Vagina (tissue), 2 donors: ENCODE results near the gene GJA5. TPM values are rescaled to one million over a fixed set of nuclear protein-coding genes. Genes with fewer than 3 reads are reported as not detected.

Experiments
- DNase-seq, 2 donors: peaks; one replicate each; pipeline ENCODE4 v3.0.0-alpha.2; 2017; ENCODE audit errors: extremely low spot score in 2 of 2
- H3K27ac ChIP-seq: fragments of 200-600 bp; sonication (generic); one replicate; pipeline ENCODE4 v1.5.1; 2019
- H3K27me3 ChIP-seq: fragments of 200-600 bp; sonication (generic); one replicate; pipeline ENCODE4 v1.5.1; 2019
- H3K36me3 ChIP-seq, 2 donors: fragments of 200-600 bp; sonication (generic); one replicate each; pipeline ENCODE4 v1.5.1; 2017 to 2019
- H3K4me1 ChIP-seq: fragments of 200-600 bp; sonication (generic); one replicate; pipeline ENCODE4 v1.5.1; 2019
- H3K4me3 ChIP-seq, 2 donors: fragments of 200-600 bp; sonication (generic); 1 replicate in 1 of 2; 2 replicates in 1 of 2; pipeline ENCODE4 v1.5.1; 2016 to 2019
- H3K9me3 ChIP-seq: fragments of 200-600 bp; sonication (generic); one replicate; pipeline ENCODE4 v1.5.1; 2019
- POLR2A ChIP-seq, 2 donors: fragments of 450-650 bp; IDR thresholded peaks; one replicate each; pipeline ENCODE4 v1.6.1; 2017; ENCODE audit warnings: antibody characterized with exemption in 2 of 2, mild to moderate bottlenecking in 2 of 2, moderate library complexity in 2 of 2
- POLR2AphosphoS5 ChIP-seq, 2 donors: sonication (generic); formaldehyde crosslinking; IDR thresholded peaks; one replicate each; pipeline ENCODE4 v1.9.0; 2017; ENCODE audit warnings: antibody characterized with exemption in 2 of 2, mild to moderate bottlenecking in 2 of 2, low read depth in 1 of 2; ENCODE audit not compliant: insufficient read depth in 1 of 2
- intact Hi-C: fragments of 100-400 bp; cut with DNase I; formaldehyde crosslinking; loops from one replicate; pipeline ENCODE4 v1.15.1; 2023
- total RNA-seq: library from RNA; depleted of rRNA; stranded (reverse); fragments of >200 nt; gene quantifications from one replicate; pipeline ENCODE4 v1.2.3, GENCODE V29; 2016
- TF ChIP-seq, protein P1 (sequence below), 3 experiments: fragments of 450-650 bp in 2 of 3; fragments of 200-600 bp in 1 of 3; sonication (generic) in 1 of 3; IDR thresholded peaks; one replicate each; pipeline ENCODE4 v1.5.1; 2017 to 2019; ENCODE audit warnings: antibody characterized with exemption in 3 of 3, mild to moderate bottlenecking in 2 of 3, moderate library complexity in 2 of 3

GJA5 gene
- total RNA-seq, 1 donor from 2014 or later = 11.5 TPM

DNA sequence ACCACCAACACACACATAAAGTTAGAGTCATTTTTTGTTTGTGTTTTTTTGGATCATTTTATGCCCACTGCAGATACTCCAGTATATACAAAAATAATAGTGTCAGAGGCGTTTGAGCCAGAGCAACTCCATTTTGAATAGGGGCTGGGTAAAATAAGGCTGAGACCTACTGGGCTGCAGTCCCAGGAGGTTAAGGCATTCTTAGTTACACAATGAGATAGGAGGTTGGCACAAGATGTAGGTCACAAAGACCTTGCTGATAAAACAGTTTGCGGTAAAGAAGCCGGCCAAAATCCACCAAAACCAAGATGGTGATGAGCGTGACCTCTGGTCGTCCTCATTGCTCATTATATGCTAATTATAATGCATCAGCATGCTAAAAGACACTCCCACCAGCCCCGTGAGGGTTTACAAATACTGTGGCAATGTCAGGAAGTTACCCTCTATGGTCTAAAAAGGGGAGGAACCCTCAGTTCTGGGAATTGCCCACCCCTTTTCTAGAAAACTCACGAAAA is 40.6 kb downstream of the GJA5 start:
- TF ChIP-seq, protein P1, sequence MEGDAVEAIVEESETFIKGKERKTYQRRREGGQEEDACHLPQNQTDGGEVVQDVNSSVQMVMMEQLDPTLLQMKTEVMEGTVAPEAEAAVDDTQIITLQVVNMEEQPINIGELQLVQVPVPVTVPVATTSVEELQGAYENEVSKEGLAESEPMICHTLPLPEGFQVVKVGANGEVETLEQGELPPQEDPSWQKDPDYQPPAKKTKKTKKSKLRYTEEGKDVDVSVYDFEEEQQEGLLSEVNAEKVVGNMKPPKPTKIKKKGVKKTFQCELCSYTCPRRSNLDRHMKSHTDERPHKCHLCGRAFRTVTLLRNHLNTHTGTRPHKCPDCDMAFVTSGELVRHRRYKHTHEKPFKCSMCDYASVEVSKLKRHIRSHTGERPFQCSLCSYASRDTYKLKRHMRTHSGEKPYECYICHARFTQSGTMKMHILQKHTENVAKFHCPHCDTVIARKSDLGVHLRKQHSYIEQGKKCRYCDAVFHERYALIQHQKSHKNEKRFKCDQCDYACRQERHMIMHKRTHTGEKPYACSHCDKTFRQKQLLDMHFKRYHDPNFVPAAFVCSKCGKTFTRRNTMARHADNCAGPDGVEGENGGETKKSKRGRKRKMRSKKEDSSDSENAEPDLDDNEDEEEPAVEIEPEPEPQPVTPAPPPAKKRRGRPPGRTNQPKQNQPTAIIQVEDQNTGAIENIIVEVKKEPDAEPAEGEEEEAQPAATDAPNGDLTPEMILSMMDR (IDR thresholded peaks at IDR 0.05) = no peak
- no peak for TF ChIP-seq POLR2A (IDR thresholded peaks at IDR 0.05)
- TF ChIP-seq POLR2AphosphoS5 (IDR thresholded peaks at IDR 0.05; ENCODE audit: insufficient read depth in 1 of 2, low read depth in 1 of 2) = no peak
- Histone ChIP-seq H3K9me3 (no peaks in the 10 kb centered on the region), H3K27me3 (no peaks in the 10 kb centered on the region), H3K4me1 (no peaks in the 10 kb centered on the region), H3K27ac (no peak overlapping the region), H3K4me3 (no peak overlapping the region), H3K36me3 (no peaks in the 10 kb centered on the region)
- no peak for DNase-seq
- intact Hi-C loops = loop anchor here (5.0 kb wide), 1 partner anchor 173 kb away; no protein-coding TSS in a partner anchor

DNA sequence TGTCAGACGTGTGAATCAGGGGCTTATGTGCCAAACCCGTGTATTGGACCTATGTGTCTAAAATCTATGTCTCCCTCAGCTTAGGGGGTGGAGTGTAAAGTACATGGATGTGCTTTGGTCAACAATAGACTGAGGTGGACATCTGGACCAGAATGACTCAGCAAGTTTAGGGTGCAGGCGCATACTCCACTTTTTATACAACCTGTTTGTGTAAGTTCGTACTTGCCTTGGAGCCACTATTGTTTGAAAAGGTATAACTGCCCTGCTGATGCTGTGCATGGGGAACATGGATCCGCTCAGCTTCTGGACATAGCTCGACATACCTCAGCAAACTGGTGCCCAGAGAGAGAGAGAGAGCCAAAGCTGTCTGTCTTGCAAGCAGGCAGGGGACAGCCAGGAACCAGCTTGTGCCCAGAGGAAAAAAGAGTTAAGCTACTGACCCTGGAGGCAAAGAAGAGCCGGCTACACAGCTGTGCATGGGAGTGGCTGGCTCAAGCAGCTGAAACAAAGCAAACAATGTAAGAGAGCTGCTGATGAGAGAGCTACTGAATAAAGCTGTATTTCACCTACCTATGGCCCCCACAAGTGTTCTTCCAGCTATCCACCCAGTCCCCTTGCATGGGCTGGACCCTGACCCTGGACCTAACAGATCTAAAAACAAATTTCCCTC is 41.2 kb downstream of the GJA5 start:
- TF ChIP-seq, protein P1 (IDR thresholded peaks at IDR 0.05) = no peak
- TF ChIP-seq POLR2A (IDR thresholded peaks at IDR 0.05) (no peak), POLR2AphosphoS5 (IDR thresholded peaks at IDR 0.05; ENCODE audit: insufficient read depth in 1 of 2, low read depth in 1 of 2) (no peak)
- H3K27me3 ChIP-seq = no peaks in the 10 kb centered on the region
- DNase-seq = no peak
- no peaks in the 10 kb centered on the region for H3K4me1 ChIP-seq
- no peaks in the 10 kb centered on the region for H3K9me3 ChIP-seq
- H3K4me3 ChIP-seq = no peak overlapping the region
- intact Hi-C loops = no loop called here
- no peaks in the 10 kb centered on the region for H3K36me3 ChIP-seq
- H3K27ac ChIP-seq = no peak overlapping the region

DNA sequence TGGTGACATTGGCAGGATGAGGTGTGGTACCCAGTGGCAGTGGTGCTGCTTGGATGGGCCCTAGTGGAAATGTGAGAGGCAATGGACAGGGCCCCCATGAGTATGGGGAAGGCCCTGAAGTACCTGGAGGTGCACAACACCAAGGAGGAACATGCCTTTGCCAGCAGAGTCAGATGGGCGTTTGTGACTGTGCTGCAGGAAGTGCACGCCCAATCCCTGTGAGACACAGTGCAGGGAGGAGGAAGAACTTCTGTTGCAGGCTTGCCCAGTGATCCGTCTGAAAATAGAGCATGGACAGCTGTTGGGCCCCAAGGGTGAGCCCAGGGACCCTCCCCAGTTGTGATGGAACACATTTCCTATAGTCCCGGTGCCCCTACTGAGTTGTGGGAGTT is 42.7 kb downstream of the GJA5 start:
- no peaks in the 10 kb centered on the region for H3K36me3 ChIP-seq
- no peak for DNase-seq
- no peaks in the 10 kb centered on the region for H3K9me3 ChIP-seq
- intact Hi-C loops = no loop called here
- H3K4me3 ChIP-seq = no peak overlapping the region
- TF ChIP-seq POLR2A (IDR thresholded peaks at IDR 0.05) (no peak), POLR2AphosphoS5 (IDR thresholded peaks at IDR 0.05; ENCODE audit: insufficient read depth in 1 of 2, low read depth in 1 of 2) (no peak)
- TF ChIP-seq, protein P1 (IDR thresholded peaks at IDR 0.05) = no peak
- H3K27me3 ChIP-seq = no peaks in the 10 kb centered on the region
- H3K4me1 ChIP-seq = no peaks in the 10 kb centered on the region
- no peak overlapping the region for H3K27ac ChIP-seq

DNA sequence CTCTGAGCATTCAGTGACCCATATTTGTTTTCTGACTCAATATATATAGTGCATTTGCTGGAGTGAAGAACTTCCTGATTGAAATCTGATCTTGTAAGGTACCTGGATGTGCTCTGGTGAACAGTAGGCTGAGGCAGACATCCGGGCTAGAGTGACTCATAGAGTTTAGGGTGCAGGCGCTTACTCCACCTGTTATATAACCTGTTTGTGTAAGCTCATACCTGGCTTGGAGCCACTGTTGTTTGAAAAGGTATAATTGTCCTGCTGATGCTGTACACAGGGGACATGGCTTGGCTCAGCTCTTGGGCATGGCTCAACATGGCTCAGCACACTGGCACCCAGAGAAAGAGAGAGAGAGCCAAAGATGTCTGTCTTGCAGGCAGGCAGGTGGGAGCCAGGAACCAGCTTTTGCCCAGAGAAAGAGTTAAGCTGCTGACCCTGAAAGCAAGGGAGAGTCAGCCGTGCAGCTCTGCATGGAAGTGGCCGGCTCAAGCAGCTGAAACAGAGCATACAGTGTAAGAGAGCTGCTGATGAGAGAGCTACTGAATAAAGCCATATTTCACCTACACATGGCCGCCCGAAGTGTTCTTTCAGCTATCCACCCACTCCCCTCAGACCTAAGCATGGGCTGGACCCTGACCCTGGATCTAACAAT is 43.2 kb downstream of the GJA5 start:
- TF ChIP-seq, protein P1 (IDR thresholded peaks at IDR 0.05) = no peak
- TF ChIP-seq POLR2AphosphoS5 (IDR thresholded peaks at IDR 0.05; ENCODE audit: insufficient read depth in 1 of 2, low read depth in 1 of 2) = peak in 1 of 2 donors; percentile 17
- H3K4me3 ChIP-seq = no peak overlapping the region
- intact Hi-C loops = no loop called here
- no peak for DNase-seq
- no peaks in the 10 kb centered on the region for H3K9me3 ChIP-seq
- H3K27me3 ChIP-seq = no peaks in the 10 kb centered on the region
- no peaks in the 10 kb centered on the region for H3K36me3 ChIP-seq
- no peaks in the 10 kb centered on the region for H3K4me1 ChIP-seq
- H3K27ac ChIP-seq = no peak overlapping the region

DNA sequence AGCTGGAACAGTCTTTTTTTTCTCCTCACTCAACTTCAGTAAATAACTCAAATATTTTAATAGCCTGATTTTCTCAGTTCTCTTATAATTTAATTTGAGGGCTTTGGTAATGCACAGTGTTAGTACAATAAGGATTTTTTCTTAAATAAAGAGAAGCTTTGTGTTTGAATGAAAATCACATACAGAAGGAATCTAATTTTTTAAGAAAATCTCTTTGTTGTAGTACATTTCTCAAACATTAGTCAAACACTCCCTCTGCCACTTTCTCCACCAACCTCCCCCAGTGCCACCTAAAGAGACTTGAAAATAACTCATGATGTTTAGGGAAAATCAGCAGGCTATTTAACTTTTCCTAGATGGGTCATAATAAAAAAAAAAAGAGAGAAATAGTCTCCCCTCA is 47.8 kb downstream of the GJA5 start:
- intact Hi-C loops = no loop called here

More for the DNA sequence above, 47.8 kb downstream of the GJA5 start:
- Histone ChIP-seq H3K27ac (no peak overlapping the region), H3K36me3 (no peaks in the 10 kb centered on the region), H3K4me1 (no peaks in the 10 kb centered on the region), H3K27me3 (no peaks in the 10 kb centered on the region), H3K9me3 (no peaks in the 10 kb centered on the region), H3K4me3 (no peak overlapping the region)
- TF ChIP-seq POLR2AphosphoS5 (IDR thresholded peaks at IDR 0.05; ENCODE audit: insufficient read depth in 1 of 2, low read depth in 1 of 2) (no peak), POLR2A (IDR thresholded peaks at IDR 0.05) (no peak)
- TF ChIP-seq, protein P1 (IDR thresholded peaks at IDR 0.05) = no peak
- no peak for DNase-seq
